ENCODE data around the gene ST8SIA1. TPM values are rescaled to one million over a fixed set of nuclear protein-coding genes. Genes with fewer than 3 reads are reported as not detected.
A peak's percentile ranks its signal among the peaks of the same experiment; 100 is the strongest.

ST8SIA1 gene
- total RNA-seq, 1 experiment from 2014 or later, result 0.20 TPM

- Histone ChIP-seq H3K27me3 (no peaks in the 10 kb centered on the region), H3K36me3 (no peaks in the 10 kb centered on the region), H3K4me3 (no peak overlapping the region), H3K9me3 (peaks cover 15% of the 10 kb centered on the region)
- DNase-seq, result no peak
Observed at GRCh38 chr12:22306311-22306710, 28.2 kb downstream of the ST8SIA1 start.

GRCh38 chr12:22304341-22304740 lies 30.2 kb downstream of the ST8SIA1 start:
- no peaks in the 10 kb centered on the region for H3K36me3 ChIP-seq
- no peaks in the 10 kb centered on the region for H3K27me3 ChIP-seq
- peaks cover 33% of the 10 kb centered on the region for H3K9me3 ChIP-seq
- H3K4me3 ChIP-seq, result no peak overlapping the region
- no peak for DNase-seq

GRCh38 chr12:22299294-22299912 lies 35.1 kb downstream of the ST8SIA1 start:
- no peaks in the 10 kb centered on the region for H3K27me3 ChIP-seq
- no peak for DNase-seq
- H3K36me3 ChIP-seq, result no peaks in the 10 kb centered on the region
- H3K4me3 ChIP-seq, result no peak overlapping the region
- H3K9me3 ChIP-seq, result peaks cover 26% of the 10 kb centered on the region

GRCh38 chr12:22289250-22289649 lies 45.3 kb downstream of the ST8SIA1 start:
- Histone ChIP-seq H3K4me3 (no peak overlapping the region), H3K36me3 (no peaks in the 10 kb centered on the region), H3K27me3 (no peaks in the 10 kb centered on the region), H3K9me3 (no peaks in the 10 kb centered on the region)
- no peak for DNase-seq

- DNase-seq, result peak; percentile 58
- Histone ChIP-seq H3K9me3 (no peaks in the 10 kb centered on the region), H3K36me3 (no peaks in the 10 kb centered on the region), H3K27me3 (no peaks in the 10 kb centered on the region), H3K4me3 (no peak overlapping the region)
Observed at GRCh38 chr12:22287776-22288621, 46.5 kb downstream of the ST8SIA1 start.

GRCh38 chr12:22287101-22287500 lies 47.4 kb downstream of the ST8SIA1 start:
- H3K36me3 ChIP-seq, result no peaks in the 10 kb centered on the region
- no peaks in the 10 kb centered on the region for H3K9me3 ChIP-seq
- H3K4me3 ChIP-seq, result no peak overlapping the region
- no peaks in the 10 kb centered on the region for H3K27me3 ChIP-seq
- DNase-seq, result no peak

GRCh38 chr12:22286569-22286968 lies 47.9 kb downstream of the ST8SIA1 start:
- Histone ChIP-seq H3K9me3 (no peaks in the 10 kb centered on the region), H3K27me3 (no peaks in the 10 kb centered on the region), H3K36me3 (no peaks in the 10 kb centered on the region), H3K4me3 (no peak overlapping the region)
- DNase-seq, result no peak

- Histone ChIP-seq H3K4me3 (no peak overlapping the region), H3K36me3 (no peaks in the 10 kb centered on the region), H3K9me3 (no peaks in the 10 kb centered on the region), H3K27me3 (no peaks in the 10 kb centered on the region)
- no peak for DNase-seq
Observed at GRCh38 chr12:22285846-22286245, 48.7 kb downstream of the ST8SIA1 start.

- H3K27me3 ChIP-seq, result no peaks in the 10 kb centered on the region
- no peak overlapping the region for H3K4me3 ChIP-seq
- H3K36me3 ChIP-seq, result no peaks in the 10 kb centered on the region
- DNase-seq, result no peak
- no peaks in the 10 kb centered on the region for H3K9me3 ChIP-seq
Observed at GRCh38 chr12:22284871-22285270, 49.6 kb downstream of the ST8SIA1 start.

- H3K36me3 ChIP-seq, result no peaks in the 10 kb centered on the region
- H3K9me3 ChIP-seq, result 0 out of 2 replicates have a peak, but pooled peaks cover 3% of the 10 kb centered on the region
- H3K4me3 ChIP-seq, result no peak overlapping the region
- DNase-seq, result no peak
- no peaks in the 10 kb centered on the region for H3K27me3 ChIP-seq
Observed at GRCh38 chr12:22283508-22283907, 51.0 kb downstream of the ST8SIA1 start.

- no peaks in the 10 kb centered on the region for H3K36me3 ChIP-seq
Observed at GRCh38 chr12:22283006-22283506, 51.5 kb downstream of the ST8SIA1 start.

GRCh38 chr12:22282283-22282682 lies 52.2 kb downstream of the ST8SIA1 start:
- Histone ChIP-seq H3K27me3 (no peaks in the 10 kb centered on the region), H3K4me3 (peak overlapping the region; percentile 15; the same call in 1 of the 2 replicates), H3K9me3 (peaks cover 5% of the 10 kb centered on the region; the same call in 1 of the 2 replicates), H3K36me3 (no peaks in the 10 kb centered on the region)
- peak; percentile 62 for DNase-seq

More at GRCh38 chr12:22283006-22283506, 51.5 kb downstream of the ST8SIA1 start:
- H3K27me3 ChIP-seq, result no peaks in the 10 kb centered on the region
- peaks cover 5% of the 10 kb centered on the region; the same call in 1 of the 2 replicates for H3K9me3 ChIP-seq
- peak overlapping the region; percentile 15; the same call in 1 of the 2 replicates for H3K4me3 ChIP-seq
- peak; percentile 53 for DNase-seq

- Histone ChIP-seq H3K4me3 (no peak overlapping the region), H3K36me3 (no peaks in the 10 kb centered on the region), H3K9me3 (peaks cover 5% of the 10 kb centered on the region; the same call in 1 of the 2 replicates), H3K27me3 (no peaks in the 10 kb centered on the region)
- no peak for DNase-seq
Observed at GRCh38 chr12:22276867-22277266, 57.6 kb downstream of the ST8SIA1 start.

- H3K4me3 ChIP-seq, result no peak overlapping the region
Observed at GRCh38 chr12:22276313-22276712, 58.2 kb downstream of the ST8SIA1 start.

GRCh38 chr12:22275843-22276242 lies 58.7 kb downstream of the ST8SIA1 start:
- peak; percentile 99 for DNase-seq
- no peak overlapping the region for H3K4me3 ChIP-seq
- H3K36me3 ChIP-seq, result no peaks in the 10 kb centered on the region
- H3K9me3 ChIP-seq, result peaks cover 5% of the 10 kb centered on the region; the same call in 1 of the 2 replicates
- no peaks in the 10 kb centered on the region for H3K27me3 ChIP-seq

More at GRCh38 chr12:22276313-22276712, 58.2 kb downstream of the ST8SIA1 start:
- H3K27me3 ChIP-seq, result no peaks in the 10 kb centered on the region
- no peak for DNase-seq
- no peaks in the 10 kb centered on the region for H3K36me3 ChIP-seq
- peaks cover 5% of the 10 kb centered on the region; the same call in 1 of the 2 replicates for H3K9me3 ChIP-seq

- peak; percentile 48 for DNase-seq
- no peaks in the 10 kb centered on the region for H3K9me3 ChIP-seq
Observed at GRCh38 chr12:22272335-22273151, 62.0 kb downstream of the ST8SIA1 start.

More at GRCh38 chr12:22272335-22273151, 62.0 kb downstream of the ST8SIA1 start:
- Histone ChIP-seq H3K27me3 (no peaks in the 10 kb centered on the region), H3K36me3 (no peaks in the 10 kb centered on the region), H3K4me3 (no peak overlapping the region)

Measured in MG63 (cell line).